ENCODE results near the gene C16orf96. TPM values are rescaled to one million over a fixed set of nuclear protein-coding genes. Genes with fewer than 3 reads are reported as not detected.

C16orf96 gene
- total RNA-seq, 2 experiments from 2014 or later, result 0.09 to 0.18 TPM

- no peaks in the 10 kb centered on the region for H3K27me3 Mint-ChIP-seq
Measured at GRCh38 chr16:4513881-4514280, 42.3 kb upstream of the C16orf96 start.

GRCh38 chr16:4514606-4515005, 41.5 kb upstream of the C16orf96 start:
- peak overlapping the region; percentile 68 for H3K27ac Mint-ChIP-seq
- H3K4me3 Mint-ChIP-seq, result no peak overlapping the region
- H3K9me3 Mint-ChIP-seq (ENCODE audit: low read depth), result no peaks in the 10 kb centered on the region
- peaks cover 43% of the 10 kb centered on the region for H3K4me1 Mint-ChIP-seq
- no peak for ATAC-seq
- POLR2A ChIA-PET, result interaction anchor here (0.7 kb wide), 1 partner anchor 429 kb away, joined by 3 read pairs; no protein-coding TSS in a partner anchor
- CTCF ChIA-PET, result interaction anchor here (0.9 to 3.5 kb wide), 6 partner anchors 9 to 109 kb away, joined by 3 to 19 read pairs (median 7); no protein-coding TSS in a partner anchor
- H3K36me3 Mint-ChIP-seq (ENCODE audit: low read depth), result peaks cover 25% of the 10 kb centered on the region
- no peaks in the 10 kb centered on the region for H3K27me3 Mint-ChIP-seq
- intact Hi-C loops (cut with DNase I, micrococcal nuclease), result no loop called here
- DNase-seq, result no peak

More at GRCh38 chr16:4513881-4514280, 42.3 kb upstream of the C16orf96 start:
- Mint-ChIP-seq H3K36me3 (ENCODE audit: low read depth) (peaks cover 31% of the 10 kb centered on the region), H3K4me1 (peaks cover 43% of the 10 kb centered on the region), H3K9me3 (ENCODE audit: low read depth) (no peaks in the 10 kb centered on the region), H3K27ac (peak overlapping the region; percentile 37), H3K4me3 (no peak overlapping the region)
- DNase-seq, result no peak
- no peak for ATAC-seq
- POLR2A ChIA-PET, result no interaction called here
- CTCF ChIA-PET, result interaction anchor here (0.6 to 3.5 kb wide), 4 partner anchors 8 to 243 kb away, joined by 3 to 19 read pairs (median 10); no protein-coding TSS in a partner anchor
- intact Hi-C loops (cut with DNase I, micrococcal nuclease), result no loop called here

GRCh38 chr16:4515611-4516233, 40.4 kb upstream of the C16orf96 start:
- intact Hi-C loops (cut with DNase I, micrococcal nuclease), result loop anchor here in 1 of 2 experiments (2.0 kb wide), 1 partner anchor 69 kb away; no protein-coding TSS in a partner anchor
- Mint-ChIP-seq H3K4me3 (peak overlapping the region; percentile 15), H3K36me3 (ENCODE audit: low read depth) (peaks cover 16% of the 10 kb centered on the region), H3K27ac (peak overlapping the region; percentile 68), H3K27me3 (no peaks in the 10 kb centered on the region), H3K4me1 (peaks cover 43% of the 10 kb centered on the region), H3K9me3 (ENCODE audit: low read depth) (no peaks in the 10 kb centered on the region)
- ChIA-PET POLR2A (no interaction called here), CTCF (interaction anchor here (0.6 to 3.5 kb wide), 6 partner anchors 10 to 113 kb away, joined by 3 to 19 read pairs (median 7); no protein-coding TSS in a partner anchor)
- ATAC-seq (peak; percentile 42), DNase-seq (no peak)

DNA sequence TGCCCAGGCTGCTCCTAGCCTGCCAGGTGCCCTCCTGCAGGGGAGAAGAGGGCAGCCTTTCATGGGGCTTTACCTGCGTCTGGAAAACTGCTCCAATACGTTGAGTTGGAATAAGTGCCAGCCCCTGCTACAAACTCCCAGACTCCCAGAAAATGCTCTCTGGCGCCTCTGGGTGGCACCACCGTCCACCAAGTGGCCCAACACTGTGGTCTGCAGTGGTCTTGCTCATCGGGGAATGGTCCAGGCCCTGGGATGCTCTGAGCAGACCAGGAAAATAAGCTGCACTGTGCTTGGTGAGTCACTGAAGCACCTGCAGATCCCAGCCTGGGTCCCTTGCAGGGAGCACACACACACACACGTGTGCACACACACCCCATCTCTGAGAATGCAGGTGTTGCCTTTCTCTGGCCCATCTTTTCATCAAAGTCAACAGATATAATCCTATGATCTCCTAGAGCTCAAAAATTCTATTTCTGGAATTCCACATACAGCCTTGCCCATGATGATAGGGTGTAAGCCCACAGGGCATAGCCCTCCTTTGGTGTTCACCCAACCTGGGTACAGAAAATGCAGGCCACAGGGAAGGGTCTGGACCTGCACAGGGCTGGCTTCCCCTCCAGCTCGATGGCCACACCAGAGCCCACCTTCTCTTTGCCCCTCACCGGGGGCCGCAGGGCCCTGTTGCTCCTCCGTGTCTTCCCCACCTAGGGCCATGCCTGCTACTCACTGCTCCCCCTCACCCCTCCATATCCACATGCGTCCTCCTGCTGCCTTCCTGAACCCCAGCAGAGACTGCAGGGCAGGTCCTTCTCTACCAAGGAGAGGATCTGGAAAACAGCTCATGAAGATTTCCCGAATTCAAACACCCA, 38.1 kb upstream of the C16orf96 start:
- POLR2A ChIA-PET, result no interaction called here
- peak overlapping the region; percentile 47 for H3K27ac Mint-ChIP-seq
- peaks cover 39% of the 10 kb centered on the region for H3K4me1 Mint-ChIP-seq
- no peaks in the 10 kb centered on the region for H3K9me3 Mint-ChIP-seq (ENCODE audit: low read depth)
- no peaks in the 10 kb centered on the region for H3K27me3 Mint-ChIP-seq
- DNase-seq, result peak; percentile 38
- intact Hi-C loops (cut with DNase I, micrococcal nuclease), result loop anchor here in 1 of 2 experiments (1.0 to 2.0 kb wide), 2 partner anchors 30 to 67 kb away; no protein-coding TSS in a partner anchor
- CTCF ChIA-PET, result interaction anchor here (0.6 to 2.6 kb wide), 6 partner anchors 11 to 147 kb away, joined by 3 to 8 read pairs (median 4); no protein-coding TSS in a partner anchor
- H3K36me3 Mint-ChIP-seq (ENCODE audit: low read depth), result peaks cover 3% of the 10 kb centered on the region
- no peak for ATAC-seq
- H3K4me3 Mint-ChIP-seq, result no peak overlapping the region

DNA sequence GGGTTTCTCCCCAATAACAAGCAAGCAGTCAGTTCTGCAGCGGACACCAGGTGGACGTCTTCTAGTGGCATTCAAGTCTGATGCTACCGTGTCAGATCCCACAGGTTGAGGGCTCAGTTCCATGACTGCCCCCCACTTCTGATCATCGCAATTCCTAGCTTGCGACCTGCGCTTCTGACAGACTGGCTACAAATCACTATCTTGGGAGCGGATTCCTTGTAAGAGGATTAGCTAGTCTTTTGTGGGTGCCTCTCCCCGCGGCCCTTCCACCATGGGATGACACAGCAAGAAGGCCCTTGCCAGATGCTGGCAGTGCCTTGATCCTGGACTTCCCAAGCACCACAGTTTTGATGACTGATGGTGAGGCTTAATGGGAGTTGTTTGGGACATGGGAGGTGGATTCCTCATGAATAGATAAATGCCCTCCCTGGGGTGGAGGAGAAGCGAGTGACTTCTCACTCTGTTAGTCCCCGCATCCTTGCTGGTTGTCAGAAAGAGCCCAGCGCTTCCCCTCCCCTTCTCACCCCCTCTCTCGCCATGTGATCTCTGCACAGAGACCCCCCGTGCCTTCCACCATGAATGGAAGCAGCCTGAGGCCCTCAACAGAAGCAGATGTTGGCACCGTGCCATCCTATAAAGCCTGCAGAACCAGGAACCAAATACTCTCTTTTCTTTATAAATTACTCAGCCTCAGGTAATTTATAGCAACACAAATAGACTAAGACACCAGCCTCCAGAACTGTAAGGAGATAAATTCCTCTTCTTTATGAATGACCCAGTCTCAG, 36.7 kb upstream of the C16orf96 start:
- H3K9me3 Mint-ChIP-seq (ENCODE audit: low read depth), result no peaks in the 10 kb centered on the region
- POLR2A ChIA-PET, result interaction anchor here (0.9 kb wide), 1 partner anchor 19 kb away, joined by 3 read pairs; no protein-coding TSS in a partner anchor
- no peak for DNase-seq
- no peaks in the 10 kb centered on the region for H3K36me3 Mint-ChIP-seq (ENCODE audit: low read depth)
- no peaks in the 10 kb centered on the region for H3K27me3 Mint-ChIP-seq
- no peak for ATAC-seq
- H3K27ac Mint-ChIP-seq, result no peak overlapping the region
- intact Hi-C loops (cut with DNase I, micrococcal nuclease), result no loop called here
- no peak overlapping the region for H3K4me3 Mint-ChIP-seq
- H3K4me1 Mint-ChIP-seq, result peaks cover 26% of the 10 kb centered on the region
- CTCF ChIA-PET, result interaction anchor here (0.7 to 2.6 kb wide), 4 partner anchors 10 to 38 kb away, joined by 3 to 8 read pairs (median 4); no protein-coding TSS in a partner anchor

- no peak for DNase-seq
- POLR2A ChIA-PET, result no interaction called here
- Mint-ChIP-seq H3K9me3 (ENCODE audit: low read depth) (no peaks in the 10 kb centered on the region), H3K27me3 (no peaks in the 10 kb centered on the region), H3K4me1 (peaks cover 13% of the 10 kb centered on the region), H3K4me3 (no peak overlapping the region), H3K27ac (peak overlapping the region; percentile 19), H3K36me3 (ENCODE audit: low read depth) (no peaks in the 10 kb centered on the region)
- ATAC-seq, result no peak
- intact Hi-C loops (cut with DNase I, micrococcal nuclease), result no loop called here
- CTCF ChIA-PET, result interaction anchor here (1.2 kb wide), 1 partner anchor 28 kb away, joined by 3 read pairs; no protein-coding TSS in a partner anchor
Measured at GRCh38 chr16:4520913-4521312, 35.2 kb upstream of the C16orf96 start.

GRCh38 chr16:4522051-4522581, 34.0 kb upstream of the C16orf96 start:
- CTCF ChIA-PET, result interaction anchor here (1.3 to 2.6 kb wide), 2 partner anchors 15 to 26 kb away, joined by 4 to 12 read pairs; no protein-coding TSS in a partner anchor
- Mint-ChIP-seq H3K27me3 (no peaks in the 10 kb centered on the region), H3K4me3 (no peak overlapping the region), H3K4me1 (peaks cover 13% of the 10 kb centered on the region), H3K36me3 (ENCODE audit: low read depth) (peaks cover 3% of the 10 kb centered on the region), H3K9me3 (ENCODE audit: low read depth) (no peaks in the 10 kb centered on the region), H3K27ac (no peak overlapping the region)
- DNase-seq (no peak), ATAC-seq (no peak)
- POLR2A ChIA-PET, result no interaction called here
- intact Hi-C loops (cut with DNase I, micrococcal nuclease), result no loop called here

GRCh38 chr16:4523686-4524085, 32.5 kb upstream of the C16orf96 start:
- peaks cover 3% of the 10 kb centered on the region for H3K36me3 Mint-ChIP-seq (ENCODE audit: low read depth)
- no peak overlapping the region for H3K27ac Mint-ChIP-seq
- no peak for ATAC-seq
- intact Hi-C loops (cut with DNase I, micrococcal nuclease), result no loop called here
- no peak overlapping the region for H3K4me3 Mint-ChIP-seq
- ChIA-PET CTCF (interaction anchor here (2.6 kb wide), 1 partner anchor 25 kb away, joined by 12 read pairs; no protein-coding TSS in a partner anchor), POLR2A (no interaction called here)
- H3K4me1 Mint-ChIP-seq, result peaks cover 16% of the 10 kb centered on the region
- DNase-seq, result no peak
- no peaks in the 10 kb centered on the region for H3K27me3 Mint-ChIP-seq
- H3K9me3 Mint-ChIP-seq (ENCODE audit: low read depth), result no peaks in the 10 kb centered on the region

DNA sequence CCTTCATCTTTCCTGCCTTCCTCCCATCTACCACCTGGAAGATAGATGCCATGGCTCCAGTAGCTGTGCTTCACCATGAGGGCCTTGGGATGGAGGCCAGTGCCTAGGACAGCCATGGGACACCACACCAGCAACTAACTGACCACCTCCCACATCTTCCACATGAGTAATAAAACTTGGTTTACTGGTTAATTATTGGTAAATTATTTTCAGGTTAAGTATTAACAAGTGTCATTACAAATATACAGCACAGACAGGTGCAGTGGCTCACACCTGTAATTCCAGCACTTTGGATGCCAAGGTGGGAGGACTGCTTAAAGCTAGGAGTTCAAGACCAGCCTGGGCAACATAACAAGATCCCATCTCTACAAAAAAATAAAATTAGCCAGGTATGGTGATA, 31.6 kb upstream of the C16orf96 start:
- Mint-ChIP-seq H3K27ac (no peak overlapping the region), H3K4me3 (no peak overlapping the region), H3K36me3 (ENCODE audit: low read depth) (peaks cover 4% of the 10 kb centered on the region), H3K4me1 (peaks cover 25% of the 10 kb centered on the region), H3K27me3 (no peaks in the 10 kb centered on the region), H3K9me3 (ENCODE audit: low read depth) (no peaks in the 10 kb centered on the region)
- no peak for DNase-seq
- intact Hi-C loops (cut with DNase I, micrococcal nuclease), result no loop called here
- no peak for ATAC-seq
- CTCF ChIA-PET, result no interaction called here
- POLR2A ChIA-PET, result interaction anchor here (0.6 kb wide), 1 partner anchor 182 kb away, joined by 3 read pairs; no protein-coding TSS in a partner anchor

- no peaks in the 10 kb centered on the region for H3K27me3 Mint-ChIP-seq
- no peak for DNase-seq
- ChIA-PET CTCF (no interaction called here), POLR2A (interaction anchor here (0.6 kb wide), 1 partner anchor 182 kb away, joined by 3 read pairs; no protein-coding TSS in a partner anchor)
- intact Hi-C loops (cut with DNase I, micrococcal nuclease), result no loop called here
- H3K9me3 Mint-ChIP-seq (ENCODE audit: low read depth), result no peaks in the 10 kb centered on the region
- ATAC-seq, result no peak
- H3K4me1 Mint-ChIP-seq, result peaks cover 30% of the 10 kb centered on the region
- H3K36me3 Mint-ChIP-seq (ENCODE audit: low read depth), result peaks cover 4% of the 10 kb centered on the region
- H3K4me3 Mint-ChIP-seq, result no peak overlapping the region
- no peak overlapping the region for H3K27ac Mint-ChIP-seq
Measured at GRCh38 chr16:4525069-4525468, 31.1 kb upstream of the C16orf96 start.

Data from activated CD4-positive, alpha-beta T cell treated with anti-CD3 and anti-CD28 coated beads for 36 hours (primary cell).